HCT116 (cell line): Measurements from ENCODE around the gene THBD. TPM values are rescaled to one million over a fixed set of nuclear protein-coding genes. Genes with fewer than 3 reads are reported as not detected.

Source experiments
- ATAC-seq: fragments of 200-7000 bp; cut with Tn5 transposase; 2 replicates; pipeline ENCODE4 v1.9.1; 2020; ENCODE audit warnings: mild to moderate bottlenecking, moderate library complexity
- BruUV-seq: library from RNA; stranded (reverse); fragments of 400-500 nt; replicated peaks from 2 replicates; lab custom pipeline; 2021; lab: Mats Ljungman, UMichigan
- CTCF ChIA-PET: fragments of 300-600 bp; sonication (Branson Sonifier 250); formaldehyde crosslinking; loops from one replicate; lab custom pipeline; 2021; ENCODE audit warnings: antibody characterized with exemption; lab: Charles Lee
- POLR2A ChIA-PET: fragments of 300-600, 350-600 bp; sonication (Branson Sonifier 250); formaldehyde crosslinking; loops from one replicate; lab custom pipeline; 2021; ENCODE audit warnings: antibody characterized with exemption; lab: Charles Lee
- RAD21 ChIA-PET, 2 experiments: fragments of 300-600 bp; sonication (Branson Sonifier 250); formaldehyde crosslinking; loops; one replicate each; lab custom pipeline; 2023; ENCODE audit warnings: low total read pairs in 2 of 2; ENCODE audit not compliant: uncharacterized antibody in 2 of 2, unreplicated experiment in 2 of 2, low non-redundant PET in 1 of 2; lab: Charles Lee
- DNase-seq: peaks from one replicate; pipeline ENCODE4 v3.0.0-alpha.2; 2010; ENCODE audit warnings: low read depth, low spot score
- H2AFZ ChIP-seq: fragments of 200-600 bp; shearing (Covaris generic), sonication (generic); 2 replicates; pipeline ENCODE4 v1.6.1; 2017; ENCODE audit warnings: low read depth, mixed run types, mixed read lengths, antibody characterized with exemption, low read length; ENCODE audit not compliant: poor library complexity, severe bottlenecking
- H3K27ac ChIP-seq: 2 replicates; pipeline ENCODE4 v1.5.1; 2012; ENCODE audit warnings: low read depth, low read length
- H3K27me3 ChIP-seq: fragments of 200-600 bp; sonication (generic); 2 replicates; pipeline ENCODE4 v1.6.1; 2016; ENCODE audit warnings: mixed run types, low read length, mixed read lengths; ENCODE audit not compliant: insufficient read depth
- H3K36me3 ChIP-seq, 2 experiments: fragments of 200-500 bp in 1 of 2; fragments of 200-600 bp in 1 of 2; sonication (Bioruptor generic) in 1 of 2; sonication (generic) in 1 of 2; 2 replicates each; pipeline versions ENCODE4 v1.5.1 to v1.6.1; 2014 to 2016; ENCODE audit warnings: low read length in 2 of 2, inconsistent platforms in 1 of 2, mixed read lengths in 1 of 2, mixed run types in 1 of 2; ENCODE audit not compliant: insufficient read depth in 2 of 2, control insufficient read depth in 1 of 2
- H3K4me1 ChIP-seq, 2 experiments: fragments of 200-600 bp in 1 of 2; sonication (generic) in 1 of 2; 2 replicates each; pipeline versions ENCODE4 v1.5.1 to v1.6.1; 2012 to 2017; ENCODE audit warnings: low read length in 2 of 2, inconsistent platforms in 1 of 2, mild to moderate bottlenecking in 1 of 2, mixed read lengths in 1 of 2, mixed run types in 1 of 2, moderate library complexity in 1 of 2; ENCODE audit not compliant: insufficient read depth in 2 of 2, control insufficient read depth in 1 of 2
- H3K4me2 ChIP-seq: fragments of 200-600 bp; sonication (generic); 2 replicates; pipeline ENCODE4 v1.6.1; 2017; ENCODE audit warnings: mixed run types, low read length, mixed read lengths
- H3K4me3 ChIP-seq, 2 experiments: fragments of 200-600 bp in 1 of 2; sonication (generic) in 1 of 2; replicated peaks in 1 of 2; 2 replicates each; pipeline ENCODE4 v1.5.1; 2011 to 2016; ENCODE audit warnings: low read length in 2 of 2, control low read depth in 1 of 2, low read depth in 1 of 2, mild to moderate bottlenecking in 1 of 2, mixed read lengths in 1 of 2, mixed run types in 1 of 2
- H3K79me2 ChIP-seq: fragments of 200-600 bp; sonication (generic); 2 replicates; pipeline ENCODE4 v1.6.1; 2017; ENCODE audit warnings: mild to moderate bottlenecking, mixed run types, low read length, moderate library complexity, mixed read lengths; ENCODE audit not compliant: insufficient read depth
- H3K9ac ChIP-seq: fragments of 200-600 bp; sonication (generic); 2 replicates; pipeline ENCODE4 v1.6.1; 2016; ENCODE audit warnings: low read length, mixed read lengths
- H3K9me2 ChIP-seq: fragments of 200-600 bp; sonication (generic), shearing (Covaris generic); 2 replicates; pipeline ENCODE4 v1.6.1; 2017; ENCODE audit warnings: mixed run types, mild to moderate bottlenecking, moderate library complexity; ENCODE audit not compliant: insufficient read depth
- H3K9me3 ChIP-seq, 2 experiments: fragments of 200-500 bp in 1 of 2; fragments of 200-600 bp in 1 of 2; sonication (Bioruptor generic) in 1 of 2; sonication (generic) in 1 of 2; 2 replicates each; pipeline ENCODE4 v1.6.1; 2014 to 2017; ENCODE audit warnings: low read length in 2 of 2, mixed read lengths in 2 of 2, inconsistent platforms in 1 of 2, low read depth in 1 of 2, mild to moderate bottlenecking in 1 of 2, mixed run types in 1 of 2, moderate library complexity in 1 of 2; ENCODE audit not compliant: control insufficient read depth in 1 of 2, insufficient read depth in 1 of 2
- H4K20me1 ChIP-seq: fragments of 200-600 bp; sonication (generic), shearing (Covaris generic); 2 replicates; pipeline ENCODE4 v1.6.1; 2017; ENCODE audit warnings: mixed run types, mild to moderate bottlenecking, moderate library complexity; ENCODE audit not compliant: insufficient read depth
- CBX3 ChIP-seq: IDR thresholded peaks from 2 replicates; pipeline ENCODE4 v1.6.1; 2012; ENCODE audit warnings: low read depth
- CEBPB ChIP-seq: IDR thresholded peaks from 2 replicates; pipeline ENCODE4 v1.6.1; 2012; ENCODE audit warnings: low read depth
- EGR1 ChIP-seq: IDR thresholded peaks from 2 replicates; pipeline ENCODE4 v1.6.1; 2012; ENCODE audit warnings: low read depth
- ELF1 ChIP-seq: IDR thresholded peaks from 2 replicates; pipeline ENCODE4 v1.6.1; 2012; ENCODE audit warnings: low read depth, borderline replicate concordance
- EZH2 ChIP-seq: fragments of 200-600 bp; sonication (generic); IDR thresholded peaks from 2 replicates; pipeline ENCODE4 v1.6.1; 2017; ENCODE audit warnings: antibody characterized with exemption, mixed run types
- EZH2phosphoT487 ChIP-seq: fragments of 200-600 bp; IDR thresholded peaks from 2 replicates; pipeline ENCODE4 v1.6.1; 2018; ENCODE audit warnings: antibody characterized with exemption, borderline replicate concordance
- JUND ChIP-seq: IDR thresholded peaks from 2 replicates; pipeline ENCODE4 v1.6.1; 2012
- POLR2A ChIP-seq: IDR thresholded peaks from 2 replicates; pipeline ENCODE4 v1.7.0; 2011; ENCODE audit warnings: borderline replicate concordance; ENCODE audit not compliant: insufficient read depth, insufficient read length; ENCODE audit errors: extremely low read depth
- RAD21 ChIP-seq: IDR thresholded peaks from 2 replicates; pipeline ENCODE4 v1.6.1; 2012; ENCODE audit warnings: low read depth, mild to moderate bottlenecking
- SIN3A ChIP-seq: IDR thresholded peaks from 2 replicates; pipeline ENCODE4 v1.6.1; 2012; ENCODE audit warnings: low read depth
- SRF ChIP-seq: IDR thresholded peaks from 2 replicates; pipeline ENCODE4 v1.6.1; 2012; ENCODE audit warnings: low read depth
- TCF7L2 ChIP-seq: IDR thresholded peaks from 2 replicates; pipeline ENCODE4 v1.7.0; 2011; ENCODE audit warnings: borderline replicate concordance, inconsistent platforms; ENCODE audit not compliant: insufficient read depth, insufficient read length; ENCODE audit errors: extremely low read depth
- YY1 ChIP-seq: IDR thresholded peaks from 2 replicates; pipeline ENCODE4 v1.6.1; 2011; ENCODE audit warnings: low read length, low read depth, moderate library complexity, mild to moderate bottlenecking; ENCODE audit not compliant: insufficient replicate concordance; ENCODE audit errors: extremely low read depth
- ZFX ChIP-seq: fragments of 450-650 bp; IDR thresholded peaks from 2 replicates; pipeline ENCODE4 v1.6.1; 2017
- intact Hi-C: fragments of 100-400 bp; cut with micrococcal nuclease; formaldehyde crosslinking; loops from 2 replicates; pipeline ENCODE4 v1.10.0; 2022
- total RNA-seq: library from RNA; stranded (reverse); gene quantifications from one replicate; pipeline ENCODE4 v1.2.1, GENCODE V29; 2021; ENCODE audit not compliant: unreplicated experiment
- TF ChIP-seq, protein P1 (sequence below): IDR thresholded peaks from 2 replicates; pipeline ENCODE4 v1.6.1; 2012
- TF ChIP-seq, protein P2 (sequence below): IDR thresholded peaks from 2 replicates; pipeline ENCODE4 v1.6.1; 2012
- TF ChIP-seq, protein P3 (sequence below): IDR thresholded peaks from 2 replicates; pipeline ENCODE4 v1.6.1; 2012; ENCODE audit warnings: low read depth
- TF ChIP-seq, protein P4 (sequence below): IDR thresholded peaks from 2 replicates; pipeline ENCODE4 v1.6.1; 2011; ENCODE audit warnings: mild to moderate bottlenecking, low read length, moderate library complexity; ENCODE audit not compliant: insufficient replicate concordance; ENCODE audit errors: extremely low read depth
- TF ChIP-seq, protein P5 (sequence below), 3 experiments: fragments of 200-600 bp in 1 of 3; sonication (generic) in 1 of 3; IDR thresholded peaks in 2 of 3; conservative IDR thresholded peaks in 1 of 3; 2 replicates each; pipeline ENCODE4 v1.5.1; 2012 to 2017; ENCODE audit warnings: low read depth in 2 of 3, low read length in 2 of 3, antibody characterized with exemption in 1 of 3, borderline replicate concordance in 1 of 3, control low read depth in 1 of 3, mild to moderate bottlenecking in 1 of 3, mixed read lengths in 1 of 3, mixed run types in 1 of 3, moderate library complexity in 1 of 3; ENCODE audit not compliant: insufficient read depth in 1 of 3

Gene THBD
- total RNA-seq, 1 experiment from 2014 or later = 0.39 TPM

DNA sequence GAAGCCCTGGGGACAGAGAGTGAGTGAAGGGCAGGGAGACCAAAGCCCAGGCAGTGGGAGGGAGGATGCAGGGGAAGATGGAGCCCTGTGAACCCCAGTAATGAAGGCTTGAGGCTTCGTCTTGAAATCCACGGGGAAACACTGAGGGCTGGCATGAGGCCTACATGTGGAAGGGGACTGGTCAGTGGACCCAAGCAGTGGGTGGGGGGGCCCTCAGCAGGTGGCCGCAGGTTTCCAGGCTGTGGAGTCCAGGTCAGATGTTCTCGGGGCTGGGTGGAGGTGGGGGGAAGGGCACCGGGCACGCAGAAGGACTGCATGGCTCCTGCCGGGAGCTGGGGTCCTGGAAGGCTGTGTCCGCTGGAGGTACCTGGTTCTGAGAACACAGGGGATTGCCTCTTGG is 39.4 kb upstream of the THBD start:
- Histone ChIP-seq H3K27me3 (peaks cover 21% of the 10 kb centered on the region), H3K36me3 (no peaks in the 10 kb centered on the region), H3K9me2 (no peaks in the 10 kb centered on the region), H3K27ac (no peak overlapping the region), H3K9me3 (no peaks in the 10 kb centered on the region), H3K4me1 (peaks cover 0 to 10% of the 10 kb centered on the region in 2 experiments; a peak in 3 of 4 replicates), H3K4me2 (no peak overlapping the region), H3K4me3 (no peak overlapping the region), H3K9ac (no peak overlapping the region), H4K20me1 (no peaks in the 10 kb centered on the region), H3K79me2 (no peaks in the 10 kb centered on the region), H2AFZ (no peak overlapping the region)
- DNase-seq (no peak), ATAC-seq (no peak)
- RAD21 ChIA-PET = no interaction called here
- intact Hi-C loops = no loop called here
- POLR2A ChIA-PET = no interaction called here
- CTCF ChIA-PET = no interaction called here
- BruUV-seq = no TSS peak
- TF ChIP-seq, protein P1, sequence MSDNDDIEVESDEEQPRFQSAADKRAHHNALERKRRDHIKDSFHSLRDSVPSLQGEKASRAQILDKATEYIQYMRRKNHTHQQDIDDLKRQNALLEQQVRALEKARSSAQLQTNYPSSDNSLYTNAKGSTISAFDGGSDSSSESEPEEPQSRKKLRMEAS = no peak
- TF ChIP-seq TCF7L2 = no peak
- no peak for TF ChIP-seq YY1
- TF ChIP-seq, protein P2, sequence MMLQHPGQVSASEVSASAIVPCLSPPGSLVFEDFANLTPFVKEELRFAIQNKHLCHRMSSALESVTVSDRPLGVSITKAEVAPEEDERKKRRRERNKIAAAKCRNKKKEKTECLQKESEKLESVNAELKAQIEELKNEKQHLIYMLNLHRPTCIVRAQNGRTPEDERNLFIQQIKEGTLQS = no peak
- TF ChIP-seq CEBPB = no peak
- no peak for TF ChIP-seq EGR1
- TF ChIP-seq JUND = no peak
- TF ChIP-seq, protein P3, sequence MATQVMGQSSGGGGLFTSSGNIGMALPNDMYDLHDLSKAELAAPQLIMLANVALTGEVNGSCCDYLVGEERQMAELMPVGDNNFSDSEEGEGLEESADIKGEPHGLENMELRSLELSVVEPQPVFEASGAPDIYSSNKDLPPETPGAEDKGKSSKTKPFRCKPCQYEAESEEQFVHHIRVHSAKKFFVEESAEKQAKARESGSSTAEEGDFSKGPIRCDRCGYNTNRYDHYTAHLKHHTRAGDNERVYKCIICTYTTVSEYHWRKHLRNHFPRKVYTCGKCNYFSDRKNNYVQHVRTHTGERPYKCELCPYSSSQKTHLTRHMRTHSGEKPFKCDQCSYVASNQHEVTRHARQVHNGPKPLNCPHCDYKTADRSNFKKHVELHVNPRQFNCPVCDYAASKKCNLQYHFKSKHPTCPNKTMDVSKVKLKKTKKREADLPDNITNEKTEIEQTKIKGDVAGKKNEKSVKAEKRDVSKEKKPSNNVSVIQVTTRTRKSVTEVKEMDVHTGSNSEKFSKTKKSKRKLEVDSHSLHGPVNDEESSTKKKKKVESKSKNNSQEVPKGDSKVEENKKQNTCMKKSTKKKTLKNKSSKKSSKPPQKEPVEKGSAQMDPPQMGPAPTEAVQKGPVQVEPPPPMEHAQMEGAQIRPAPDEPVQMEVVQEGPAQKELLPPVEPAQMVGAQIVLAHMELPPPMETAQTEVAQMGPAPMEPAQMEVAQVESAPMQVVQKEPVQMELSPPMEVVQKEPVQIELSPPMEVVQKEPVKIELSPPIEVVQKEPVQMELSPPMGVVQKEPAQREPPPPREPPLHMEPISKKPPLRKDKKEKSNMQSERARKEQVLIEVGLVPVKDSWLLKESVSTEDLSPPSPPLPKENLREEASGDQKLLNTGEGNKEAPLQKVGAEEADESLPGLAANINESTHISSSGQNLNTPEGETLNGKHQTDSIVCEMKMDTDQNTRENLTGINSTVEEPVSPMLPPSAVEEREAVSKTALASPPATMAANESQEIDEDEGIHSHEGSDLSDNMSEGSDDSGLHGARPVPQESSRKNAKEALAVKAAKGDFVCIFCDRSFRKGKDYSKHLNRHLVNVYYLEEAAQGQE = no peak
- no peak for TF ChIP-seq EZH2phosphoT487
- no peak for TF ChIP-seq CBX3
- TF ChIP-seq EZH2 = no peak
- no peak for TF ChIP-seq SRF
- TF ChIP-seq, protein P4, sequence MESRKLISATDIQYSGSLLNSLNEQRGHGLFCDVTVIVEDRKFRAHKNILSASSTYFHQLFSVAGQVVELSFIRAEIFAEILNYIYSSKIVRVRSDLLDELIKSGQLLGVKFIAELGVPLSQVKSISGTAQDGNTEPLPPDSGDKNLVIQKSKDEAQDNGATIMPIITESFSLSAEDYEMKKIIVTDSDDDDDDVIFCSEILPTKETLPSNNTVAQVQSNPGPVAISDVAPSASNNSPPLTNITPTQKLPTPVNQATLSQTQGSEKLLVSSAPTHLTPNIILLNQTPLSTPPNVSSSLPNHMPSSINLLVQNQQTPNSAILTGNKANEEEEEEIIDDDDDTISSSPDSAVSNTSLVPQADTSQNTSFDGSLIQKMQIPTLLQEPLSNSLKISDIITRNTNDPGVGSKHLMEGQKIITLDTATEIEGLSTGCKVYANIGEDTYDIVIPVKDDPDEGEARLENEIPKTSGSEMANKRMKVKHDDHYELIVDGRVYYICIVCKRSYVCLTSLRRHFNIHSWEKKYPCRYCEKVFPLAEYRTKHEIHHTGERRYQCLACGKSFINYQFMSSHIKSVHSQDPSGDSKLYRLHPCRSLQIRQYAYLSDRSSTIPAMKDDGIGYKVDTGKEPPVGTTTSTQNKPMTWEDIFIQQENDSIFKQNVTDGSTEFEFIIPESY = no peak
- TF ChIP-seq RAD21 = no peak
- TF ChIP-seq ELF1 = no peak
- TF ChIP-seq ZFX = no peak
- no peak for TF ChIP-seq SIN3A
- TF ChIP-seq POLR2A = no peak
- TF ChIP-seq, protein P5, sequence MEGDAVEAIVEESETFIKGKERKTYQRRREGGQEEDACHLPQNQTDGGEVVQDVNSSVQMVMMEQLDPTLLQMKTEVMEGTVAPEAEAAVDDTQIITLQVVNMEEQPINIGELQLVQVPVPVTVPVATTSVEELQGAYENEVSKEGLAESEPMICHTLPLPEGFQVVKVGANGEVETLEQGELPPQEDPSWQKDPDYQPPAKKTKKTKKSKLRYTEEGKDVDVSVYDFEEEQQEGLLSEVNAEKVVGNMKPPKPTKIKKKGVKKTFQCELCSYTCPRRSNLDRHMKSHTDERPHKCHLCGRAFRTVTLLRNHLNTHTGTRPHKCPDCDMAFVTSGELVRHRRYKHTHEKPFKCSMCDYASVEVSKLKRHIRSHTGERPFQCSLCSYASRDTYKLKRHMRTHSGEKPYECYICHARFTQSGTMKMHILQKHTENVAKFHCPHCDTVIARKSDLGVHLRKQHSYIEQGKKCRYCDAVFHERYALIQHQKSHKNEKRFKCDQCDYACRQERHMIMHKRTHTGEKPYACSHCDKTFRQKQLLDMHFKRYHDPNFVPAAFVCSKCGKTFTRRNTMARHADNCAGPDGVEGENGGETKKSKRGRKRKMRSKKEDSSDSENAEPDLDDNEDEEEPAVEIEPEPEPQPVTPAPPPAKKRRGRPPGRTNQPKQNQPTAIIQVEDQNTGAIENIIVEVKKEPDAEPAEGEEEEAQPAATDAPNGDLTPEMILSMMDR (IDR thresholded peaks at IDR 0.05 in 2 of 3, conservative IDR thresholded peaks at IDR 0.05 in 1 of 3; ENCODE audit: borderline replicate concordance in 1 of 3, insufficient read depth in 1 of 3, low read depth in 2 of 3, low read length in 2 of 3) = no peak
